Stimulated activated CD8-positive, alpha-beta memory T cell treated with anti-CD3 and anti-CD28 coated beads, Interleukin-4, amount 100 ng/mL, for 1 hour (primary cell): ENCODE data around the gene PLA2G15.

Experiments
- DNase-seq, 2 donors: peaks; one replicate each; pipeline ENCODE4 v3.0.0-alpha.2; 2020; ENCODE audit warnings: low read depth in 2 of 2, low spot score in 1 of 2

PLA2G15 gene

DNA sequence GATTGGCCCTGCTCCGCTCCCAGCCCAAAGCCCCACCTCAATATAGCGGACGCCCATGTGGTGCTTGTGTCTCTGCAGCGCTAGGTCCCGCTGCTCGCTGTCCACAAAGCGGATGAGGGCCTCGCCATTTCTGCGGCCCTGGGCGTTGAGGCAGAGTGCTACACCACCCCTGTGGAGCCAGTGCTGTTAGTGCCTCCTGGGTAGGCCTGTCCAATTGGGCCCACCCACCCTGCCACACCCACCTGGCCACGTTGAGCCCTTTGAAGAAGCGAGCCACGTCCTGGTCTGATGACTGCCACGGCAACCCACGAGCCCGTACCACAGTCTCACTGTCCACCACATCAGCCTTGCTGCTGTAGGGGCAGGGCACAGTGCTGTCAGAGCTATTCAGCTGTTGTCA lies 12.8 kb upstream of the PLA2G15 start:
- DNase-seq = no peak

DNA sequence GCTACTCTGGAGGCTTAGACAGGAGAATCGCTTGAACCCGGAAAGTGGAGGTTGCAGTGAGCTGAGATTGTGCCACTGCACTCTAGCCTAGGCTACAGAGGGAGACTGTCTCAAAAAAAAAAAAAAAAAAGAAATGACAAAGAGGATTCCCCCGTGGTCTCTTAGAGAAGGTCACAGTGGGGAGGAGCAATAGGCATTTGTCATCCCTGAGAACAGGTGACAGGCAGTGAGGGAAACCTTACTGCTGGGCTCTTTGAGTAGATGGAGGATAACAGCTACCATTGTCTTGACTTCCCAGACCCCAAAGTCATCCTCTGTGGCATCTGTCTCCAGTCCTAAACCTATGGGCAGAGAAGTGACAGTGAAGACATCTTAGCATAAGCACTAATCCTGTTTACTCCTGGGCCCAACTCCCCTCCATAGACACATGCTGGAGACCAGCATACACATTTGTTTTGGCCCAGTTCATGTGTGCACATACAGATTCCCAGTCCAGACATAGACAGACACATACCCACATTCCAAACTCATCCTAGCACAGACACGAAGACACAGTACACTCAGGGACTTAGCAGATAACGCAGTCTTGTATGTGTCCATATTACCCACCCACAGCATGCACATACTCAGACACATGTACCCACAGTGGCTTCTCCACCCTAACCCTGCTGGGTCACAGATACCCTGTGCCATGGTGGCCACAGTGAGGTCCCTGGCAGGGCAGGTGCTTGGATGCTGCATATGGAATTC lies 11.9 kb upstream of the PLA2G15 start:
- DNase-seq = no peak

DNA sequence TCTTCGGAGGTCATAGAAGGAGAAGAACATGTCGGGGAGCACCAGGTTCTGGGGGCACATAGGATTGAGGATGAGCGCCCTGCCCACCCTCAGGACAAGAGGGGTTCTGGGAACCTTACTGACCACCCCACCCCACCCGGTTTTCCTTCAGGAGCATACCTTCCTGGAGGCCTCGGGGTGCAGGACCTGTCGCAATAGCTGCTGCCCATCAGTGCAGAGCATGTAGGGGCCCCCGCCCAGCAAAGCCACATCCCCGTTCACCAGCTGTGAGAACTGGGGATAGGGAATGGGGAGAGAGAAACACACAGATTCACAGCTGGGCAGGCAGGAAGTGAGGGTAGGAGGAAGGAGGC lies 11.4 kb upstream of the PLA2G15 start:
- DNase-seq = no peak

DNA sequence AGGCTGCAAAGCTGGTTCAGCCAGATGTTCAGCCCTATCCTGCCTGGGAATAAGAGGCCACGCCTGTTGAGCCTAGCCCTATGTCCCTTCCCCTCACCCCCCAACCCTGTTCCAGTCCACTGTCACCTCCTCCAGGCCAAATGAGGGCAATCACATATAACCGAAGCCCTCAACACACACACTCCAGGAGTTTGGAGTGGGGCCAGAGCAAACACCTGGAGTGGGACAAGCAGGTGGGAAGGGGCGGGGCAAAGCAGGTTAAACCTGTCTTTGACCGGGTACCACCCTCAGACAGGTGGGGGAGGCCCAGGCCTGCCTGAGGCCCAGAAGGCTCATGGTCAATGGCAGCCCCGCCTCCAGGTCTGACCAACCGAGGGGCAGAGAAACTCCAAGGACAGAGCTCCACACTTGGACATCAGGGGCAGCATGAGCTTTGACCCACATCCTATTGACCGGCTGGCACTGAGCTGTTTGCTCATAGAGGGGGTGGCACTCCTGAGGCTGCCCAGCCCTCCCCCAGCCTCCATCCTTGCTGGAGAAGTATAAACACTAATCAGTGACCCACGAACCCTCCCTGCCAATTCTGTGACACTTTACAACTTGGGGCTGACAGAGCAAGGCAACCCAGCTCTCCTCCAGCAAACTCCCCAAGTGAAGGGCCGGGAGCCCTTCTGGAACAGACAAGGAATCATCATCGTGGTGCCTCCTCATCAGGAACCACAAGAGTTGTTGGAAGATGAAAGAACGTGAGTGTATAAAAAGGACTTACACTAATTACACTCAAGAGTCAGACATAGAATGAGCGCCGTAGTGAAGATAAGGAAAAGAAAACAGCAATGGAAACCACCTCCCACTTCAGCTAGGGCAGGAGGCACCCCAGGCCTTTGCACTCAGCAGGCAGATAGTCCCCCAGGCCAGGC lies 10.7 kb upstream of the PLA2G15 start:
- DNase-seq = no peak

DNA sequence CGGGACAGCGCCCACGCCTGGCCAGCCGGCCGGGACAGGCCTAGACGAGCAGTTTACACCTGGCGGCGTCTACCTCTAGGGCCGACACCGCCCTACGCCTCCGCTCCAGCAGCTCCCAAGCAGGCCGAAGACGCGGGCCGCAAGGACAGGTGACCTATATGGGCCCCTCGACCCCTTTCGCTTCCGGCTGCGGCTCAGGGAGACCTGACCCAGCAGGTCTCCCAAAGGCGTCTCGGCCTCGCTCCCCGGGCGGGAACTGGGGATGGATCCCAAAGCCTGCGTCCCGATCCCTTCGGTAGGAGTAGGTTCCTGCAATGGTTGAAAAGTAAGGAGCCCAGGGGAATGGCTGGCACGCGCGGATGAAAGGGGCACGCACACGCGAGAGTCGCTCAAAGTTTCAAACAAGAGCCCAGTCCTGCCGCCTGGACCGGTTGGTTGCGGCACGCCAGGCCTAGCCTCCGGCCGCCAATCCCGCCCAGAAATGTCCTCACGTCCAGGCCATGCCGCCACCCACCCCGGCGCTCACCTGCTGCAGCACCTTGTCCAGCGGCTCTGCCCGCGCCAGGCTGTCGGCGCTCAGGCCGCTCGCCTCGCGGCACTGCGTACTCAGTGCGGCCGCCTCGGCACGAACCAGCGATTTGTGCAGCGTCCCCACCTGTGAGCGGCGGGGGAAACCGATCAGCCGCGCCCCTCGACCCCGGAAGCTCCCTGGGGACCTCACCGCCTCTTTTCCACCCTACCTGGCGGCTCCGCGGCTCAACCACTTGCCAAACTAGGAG lies 9.9 kb upstream of the PLA2G15 start:
- DNase-seq = no peak

DNA sequence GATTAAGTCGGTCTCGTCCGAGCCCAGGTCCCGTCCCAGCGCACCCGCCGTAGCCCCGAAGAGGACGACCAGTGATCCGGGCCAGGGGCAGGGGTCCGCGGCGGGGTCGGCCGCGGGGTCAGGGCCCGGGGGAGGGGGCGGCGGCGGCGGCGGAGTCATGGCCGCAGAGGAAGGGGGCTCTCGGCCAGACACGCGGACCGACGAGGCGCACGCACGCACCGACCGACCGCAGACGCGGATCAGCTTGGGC lies 9.4 kb upstream of the PLA2G15 start, which contains the start of gene ESRP2:
Gene ESRP2 (minus strand): TSS at position 241 of the 250 bp plus-strand sequence. CDS start 82 bp downstream, at position 159.
- DNase-seq = no peak

DNA sequence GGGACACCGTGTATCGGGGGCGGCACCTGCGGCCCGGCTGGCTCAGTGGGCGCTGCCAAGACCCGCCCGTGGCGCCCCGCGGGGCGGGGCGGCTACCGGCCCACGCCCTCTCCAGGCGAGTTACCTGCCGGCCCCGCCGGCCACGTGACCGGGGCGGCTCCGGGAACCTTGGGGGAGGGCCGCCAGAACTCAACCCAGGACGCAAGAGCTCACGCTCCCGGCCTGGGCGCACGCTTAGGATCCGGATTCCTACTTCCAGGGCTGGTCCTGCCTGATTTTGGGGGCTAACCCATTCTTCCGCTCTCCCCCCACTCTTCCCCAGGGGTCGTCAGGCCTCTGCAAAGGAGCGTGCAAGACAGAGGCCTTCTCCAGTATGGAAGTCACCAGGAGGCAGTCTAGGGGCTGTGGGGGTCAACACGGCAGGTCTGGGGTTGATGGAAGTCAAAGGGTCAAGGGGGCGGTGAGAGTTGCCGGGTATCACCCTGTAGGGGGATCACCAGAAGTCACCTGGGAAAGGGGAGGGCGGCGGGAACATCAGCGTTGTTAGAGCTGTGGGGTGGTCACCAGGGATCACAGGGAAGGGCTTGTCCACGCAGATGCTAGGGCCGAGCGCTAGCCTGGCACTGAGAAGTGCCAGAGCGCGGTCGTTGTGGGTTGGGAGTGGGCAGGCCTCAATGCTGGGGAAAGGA lies 8.9 kb upstream of the PLA2G15 start:
- no peak for DNase-seq

DNA sequence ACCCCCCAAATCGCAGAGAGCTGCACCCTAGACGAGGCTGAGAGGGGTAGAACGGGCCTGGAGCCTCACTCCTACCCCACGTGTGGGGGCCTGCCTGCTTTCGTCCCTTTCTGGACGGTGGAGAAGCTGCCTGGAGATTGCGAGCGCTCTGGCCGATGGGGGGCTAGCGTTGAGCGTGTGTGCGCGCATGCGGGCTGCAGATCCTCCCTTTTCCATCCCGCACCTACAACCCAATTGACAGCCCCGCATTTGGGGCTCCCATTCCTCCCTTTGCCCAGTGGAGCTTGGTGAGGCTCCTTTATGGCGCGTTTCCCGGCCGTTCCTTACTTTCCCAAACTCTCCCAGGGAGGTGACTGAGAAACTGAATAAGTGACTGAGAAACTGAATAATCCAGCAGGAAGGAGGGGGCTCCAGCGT lies 8.3 kb upstream of the PLA2G15 start:
- no peak for DNase-seq

DNA sequence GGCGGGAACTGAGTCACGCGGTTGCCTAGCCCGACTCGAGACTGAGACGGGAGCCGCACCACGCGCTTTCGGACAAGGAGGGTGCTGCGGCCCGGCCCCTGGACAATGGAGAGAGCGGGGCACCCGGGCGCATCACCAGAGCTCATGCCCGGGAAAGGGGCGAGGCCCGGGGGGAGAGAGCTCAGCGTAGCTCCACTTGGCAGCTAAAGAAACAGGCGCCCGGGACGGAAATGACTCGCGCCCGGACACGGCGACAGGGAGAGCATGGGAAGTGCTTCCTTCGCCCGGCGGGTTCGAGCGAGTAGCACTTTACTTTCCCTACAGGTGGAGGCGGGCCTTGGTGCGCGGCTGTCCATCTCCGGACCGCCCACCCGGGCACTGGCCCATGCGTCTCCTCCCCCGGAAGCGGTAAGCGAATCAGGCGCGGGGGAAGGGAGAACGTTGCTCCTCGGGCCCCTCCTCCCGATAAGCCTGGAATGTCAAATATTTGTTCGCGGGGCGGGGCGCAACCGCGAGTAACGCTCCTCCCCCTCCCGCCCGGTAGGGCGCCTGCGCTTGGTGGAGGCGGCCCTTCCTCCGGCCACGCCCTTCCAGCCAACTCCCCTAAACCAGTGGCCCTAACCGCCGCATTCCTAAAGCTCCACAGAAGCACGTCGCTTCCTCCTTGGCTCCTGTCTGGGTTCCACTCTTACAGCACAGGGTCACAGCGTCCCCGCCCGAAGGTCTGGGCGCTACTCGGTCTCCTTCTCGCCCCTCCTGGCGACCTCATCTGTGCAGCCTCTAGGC lies 7.7 kb upstream of the PLA2G15 start:
- peak; percentile 42 to 72 for DNase-seq

DNA sequence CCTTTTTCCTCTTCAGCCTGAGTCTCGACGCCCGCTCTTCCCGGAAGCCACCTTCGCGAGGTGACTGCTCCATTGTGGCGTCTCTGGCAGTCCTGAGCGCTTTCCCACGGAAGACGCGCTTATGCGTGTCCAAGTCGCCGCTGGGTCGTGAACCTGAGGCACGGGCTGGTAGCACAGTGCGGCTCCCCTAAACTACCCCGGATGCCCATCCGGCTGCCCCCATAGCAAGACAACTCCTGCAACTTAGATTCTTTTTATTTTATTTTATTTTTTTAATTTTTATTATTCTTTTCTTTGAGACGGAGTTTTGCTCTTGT lies 7.2 kb upstream of the PLA2G15 start:
- DNase-seq = no peak

DNA sequence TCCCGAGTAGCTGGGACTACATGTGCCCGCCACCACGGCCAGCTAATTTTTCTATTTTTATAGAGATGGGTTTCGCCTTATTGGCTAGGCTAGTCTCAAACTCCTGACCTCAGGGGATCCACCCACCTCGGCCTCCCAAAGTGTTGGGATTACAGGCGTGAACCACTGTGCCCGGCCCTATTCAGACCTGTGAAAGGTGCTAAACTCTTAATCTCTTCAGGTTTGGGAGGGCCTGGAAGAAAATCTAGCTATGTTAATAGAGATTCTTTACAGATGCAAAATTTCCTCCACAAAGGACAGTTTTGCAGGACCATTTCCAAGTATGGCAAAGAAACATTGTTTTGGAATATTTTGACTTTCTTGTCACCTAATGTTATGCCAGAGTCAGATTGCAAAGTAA lies 3.1 kb upstream of the PLA2G15 start:
- no peak for DNase-seq

DNA sequence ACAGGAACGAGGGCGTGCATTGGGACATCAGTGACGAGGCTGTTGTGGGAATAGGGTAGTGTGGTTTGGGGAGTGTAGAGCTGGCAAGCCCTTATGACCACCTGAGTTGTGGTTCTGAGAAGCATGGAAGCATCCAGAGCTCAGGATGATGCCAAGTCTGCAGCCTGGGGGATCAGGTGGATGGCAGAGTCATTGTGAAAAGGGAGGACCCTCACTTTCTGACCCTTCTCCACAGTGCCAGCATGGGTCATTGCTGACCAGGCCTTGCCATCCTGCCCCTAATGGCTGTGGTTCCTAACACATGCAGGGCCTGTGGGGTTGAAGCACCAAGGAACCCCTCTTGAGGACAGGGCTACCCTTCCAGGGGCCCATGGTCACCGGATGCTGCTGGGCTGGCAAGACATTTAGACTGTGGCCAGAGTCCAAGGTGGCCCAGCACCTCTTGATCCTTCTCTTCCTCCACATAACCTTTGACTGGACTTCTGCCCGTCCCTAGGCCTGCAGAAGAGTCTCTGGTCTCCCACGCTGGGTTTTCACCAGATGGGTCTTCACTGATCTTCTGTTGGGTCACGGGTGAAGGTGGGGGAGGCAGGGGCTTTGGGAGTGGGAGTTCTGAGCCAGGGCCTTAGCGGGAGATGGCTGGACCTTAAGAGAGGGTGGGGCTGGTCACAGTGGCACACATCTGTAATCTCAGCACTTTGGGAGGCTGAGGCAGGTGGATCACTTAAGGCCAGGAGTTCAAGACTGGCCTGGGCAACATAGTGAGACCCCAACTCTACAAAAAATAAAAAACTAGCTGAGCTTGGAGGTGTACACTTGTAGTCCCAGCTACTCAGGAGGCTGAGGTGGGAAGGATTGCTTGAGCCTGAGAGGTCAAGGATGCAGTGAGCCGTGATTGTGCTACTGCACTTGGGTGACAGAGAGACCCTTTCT lies 2.0 kb upstream of the PLA2G15 start:
- no peak for DNase-seq

DNA sequence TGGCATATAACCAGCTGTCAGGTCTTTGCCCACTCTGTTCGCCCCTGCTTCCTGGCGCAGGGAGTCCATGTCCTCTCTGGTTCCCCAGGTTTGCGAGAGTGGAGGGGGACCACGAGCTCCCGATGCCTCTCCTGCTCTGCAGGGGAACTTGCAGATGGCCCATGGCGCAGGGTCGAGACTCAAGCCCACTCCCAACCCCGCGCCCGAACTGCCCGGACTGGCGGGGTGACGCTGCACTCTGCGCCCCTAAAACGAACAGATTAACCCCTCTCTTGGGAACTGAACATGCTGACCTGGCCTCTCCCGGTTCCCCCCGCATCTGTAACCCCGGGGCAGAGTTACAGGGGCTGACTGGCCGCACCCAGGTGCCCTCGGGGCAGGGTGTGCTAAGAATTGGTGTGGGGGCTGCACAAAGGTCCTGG lies 681 bp upstream of the PLA2G15 start:
- DNase-seq = no peak

DNA sequence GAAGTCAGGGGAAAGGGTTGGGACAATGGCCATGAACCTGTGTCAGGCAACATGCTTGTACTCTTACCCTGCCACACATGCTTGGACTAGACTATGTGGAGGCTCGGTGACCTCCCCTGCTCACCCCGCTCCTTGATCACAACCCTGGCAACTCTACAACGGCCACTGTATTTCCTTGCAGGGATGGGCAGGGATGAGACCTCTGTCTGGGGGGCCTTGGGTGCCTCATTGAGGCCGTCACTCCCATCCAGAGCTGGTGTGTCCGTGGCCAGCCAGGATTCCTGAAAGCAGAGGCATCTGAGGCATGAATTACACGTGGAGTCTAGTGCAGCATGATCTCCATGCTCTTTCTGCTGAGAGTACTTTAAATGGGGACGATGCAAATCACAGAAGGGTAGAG lies 948 bp downstream of the PLA2G15 start:
- DNase-seq = no peak

DNA sequence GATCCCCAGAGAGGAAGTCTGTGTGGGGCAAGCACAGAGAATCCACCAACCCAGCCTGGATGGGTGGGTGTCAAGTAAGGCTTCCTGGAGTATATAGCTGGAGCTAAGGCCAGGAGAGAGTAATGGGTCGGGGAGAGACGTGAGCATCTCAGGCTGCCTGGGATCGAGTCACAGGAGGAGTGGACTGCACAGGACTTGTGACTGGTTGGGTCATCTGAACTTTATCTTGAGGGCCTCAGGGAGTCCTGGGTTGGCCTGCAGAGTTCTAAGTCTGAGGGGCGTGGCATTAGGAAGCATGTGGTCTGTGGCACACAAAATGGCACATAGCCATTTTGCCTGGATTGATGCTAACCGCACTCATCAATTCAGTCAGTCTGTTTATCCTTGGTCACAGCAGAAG lies 1.5 kb downstream of the PLA2G15 start:
- DNase-seq = no peak

DNA sequence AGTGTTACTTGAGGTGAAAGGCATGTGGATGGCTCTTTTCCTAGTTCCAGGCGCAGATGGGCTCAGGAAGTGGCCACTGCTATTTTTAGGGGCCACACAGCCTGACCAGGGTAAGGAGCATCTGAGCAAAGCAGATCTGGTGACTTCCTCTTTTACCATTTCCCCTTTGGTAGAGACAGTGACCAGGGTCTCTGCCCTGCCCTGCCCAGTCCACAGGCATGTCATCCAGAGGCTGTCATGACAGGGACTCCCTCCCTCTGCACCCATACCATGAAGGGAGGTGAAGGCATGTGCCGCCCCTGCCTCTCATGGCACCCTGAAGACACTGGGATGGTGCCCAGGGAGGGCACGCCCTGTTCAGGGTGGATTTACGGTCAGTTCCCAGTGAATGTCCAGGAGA lies 2.2 kb downstream of the PLA2G15 start:
- DNase-seq = no peak

DNA sequence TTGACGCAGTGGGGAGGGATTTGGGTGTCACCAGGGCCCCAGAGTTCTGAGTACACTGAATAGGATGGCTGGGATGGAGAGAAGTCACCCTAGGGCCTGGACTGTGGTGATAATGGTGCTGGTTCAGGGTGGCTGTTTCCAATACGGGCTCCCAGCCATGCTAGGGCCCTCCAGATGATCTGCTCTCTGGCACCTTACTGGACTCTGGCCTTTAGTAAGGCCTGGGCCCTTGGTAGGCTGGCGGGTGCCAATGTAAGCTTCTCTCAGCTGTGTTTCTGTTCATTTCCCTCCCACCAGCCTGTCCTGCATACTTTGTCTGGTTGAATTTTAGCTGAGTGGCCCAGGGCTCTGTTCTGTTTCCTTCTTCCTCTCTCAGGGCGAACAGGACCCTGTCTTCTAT lies 2.8 kb downstream of the PLA2G15 start:
- DNase-seq = no peak

DNA sequence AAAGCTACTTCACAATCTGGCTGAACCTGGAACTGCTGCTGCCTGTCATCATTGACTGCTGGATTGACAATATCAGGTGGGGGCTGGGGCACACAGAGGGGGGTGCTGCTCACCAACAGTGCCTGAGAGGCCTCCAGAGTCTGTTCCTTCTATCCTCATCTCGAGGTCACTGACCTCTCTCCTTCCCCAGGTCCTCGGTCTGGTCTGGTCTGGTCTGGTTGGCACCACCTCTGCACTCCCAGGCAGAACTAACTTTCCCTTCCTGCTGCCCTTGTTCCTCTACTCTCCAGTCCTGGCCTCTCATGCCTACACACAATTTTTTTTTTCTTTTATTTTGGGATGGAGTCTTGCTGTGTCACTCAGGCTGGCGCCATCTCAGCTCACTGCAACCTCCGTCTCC lies 4.2 kb downstream of the PLA2G15 start:
- no peak for DNase-seq

DNA sequence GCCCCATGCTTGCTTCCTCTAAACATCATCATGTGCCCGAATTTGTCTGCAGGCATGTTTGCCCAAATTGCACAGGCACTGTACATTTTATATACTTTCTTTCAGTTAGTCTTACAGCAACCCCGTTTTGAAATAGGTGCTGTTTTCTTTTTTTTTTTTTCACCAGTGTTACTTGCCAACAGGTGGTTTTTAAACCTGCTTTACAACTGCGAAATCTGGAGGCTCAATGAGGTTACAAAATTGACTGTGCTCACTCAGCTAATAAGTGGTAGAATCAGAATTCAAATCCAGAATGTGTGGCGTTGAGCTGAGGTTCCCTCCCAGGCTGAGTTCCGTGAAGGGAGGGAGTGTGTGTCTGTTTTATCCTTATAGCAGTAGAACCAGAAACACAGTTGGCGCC lies 5.8 kb downstream of the PLA2G15 start:
- DNase-seq = no peak

DNA sequence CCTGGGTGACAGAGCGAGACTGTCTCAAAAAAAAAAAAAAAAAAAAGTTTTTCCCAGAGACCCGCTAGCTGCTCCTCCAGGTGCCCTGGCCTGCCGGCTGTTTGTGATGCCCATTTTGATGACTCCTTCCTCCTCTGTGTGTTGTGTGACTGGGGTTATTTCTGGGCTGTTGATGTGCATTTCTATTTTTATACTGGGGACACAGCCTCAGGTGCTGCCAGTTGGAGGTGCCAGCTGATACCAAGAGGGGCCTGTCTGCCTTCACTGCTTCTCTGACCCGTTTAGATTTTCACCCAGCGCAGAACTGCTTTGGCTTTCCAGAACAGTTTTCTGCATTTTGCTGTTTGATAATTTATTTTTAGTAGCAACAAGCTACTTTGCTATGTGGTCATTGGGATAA lies 6.7 kb downstream of the PLA2G15 start:
- DNase-seq = no peak
